HEK293 (cell line): ENCODE results near the gene TECPR2.

Experiments
- CTCF ChIA-PET: fragments of 350-600 bp; formaldehyde crosslinking; extraction: SDS; loops from one replicate; lab custom pipeline; 2021; ENCODE audit warnings: antibody characterized with exemption; lab: Yijun Ruan, JAX
- POLR2A ChIA-PET: fragments of 300-600 bp; formaldehyde crosslinking; extraction: SDS; loops from one replicate; lab custom pipeline; 2020; ENCODE audit warnings: antibody characterized with exemption, inconsistent platforms; lab: Yijun Ruan, JAX
- H3K27ac ChIP-seq: fragments of 200-500 bp; sonication (Bioruptor generic); 2 replicates; pipeline ENCODE4 v1.5.1; 2014; ENCODE audit warnings: low read depth, low read length, control low read depth, inconsistent platforms; ENCODE audit errors: extremely low read depth
- H3K36me3 ChIP-seq, 2 experiments: fragments of 200-500 bp in 1 of 2; sonication (Bioruptor generic) in 1 of 2; 1 replicate in 1 of 2; 2 replicates in 1 of 2; pipeline ENCODE4 v1.5.1; 2014 to 2017; ENCODE audit warnings: inconsistent platforms in 2 of 2, low read length in 2 of 2; ENCODE audit not compliant: control insufficient read depth in 2 of 2, insufficient read depth in 1 of 2
- H3K4me1 ChIP-seq: fragments of 200-500 bp; sonication (Bioruptor generic); 2 replicates; pipeline ENCODE4 v1.5.1; 2014; ENCODE audit warnings: mild to moderate bottlenecking, low read length, inconsistent platforms; ENCODE audit not compliant: control insufficient read depth, insufficient read depth
- H3K4me3 ChIP-seq: 2 replicates; pipeline ENCODE4 v1.5.1; 2011; ENCODE audit warnings: low read depth, mild to moderate bottlenecking, control low read depth, low read length, moderate library complexity
- H3K9me3 ChIP-seq: fragments of 200-500 bp; sonication (Bioruptor generic); 2 replicates; pipeline ENCODE4 v1.5.1; 2014; ENCODE audit warnings: low read depth, low read length, inconsistent platforms; ENCODE audit not compliant: control insufficient read depth, insufficient read depth
- ATF2 ChIP-seq: fragments of 450-650 bp; formaldehyde crosslinking; IDR thresholded peaks from 2 replicates; pipeline ENCODE4 v1.5.1; 2016; ENCODE audit warnings: missing biosample characterization, missing genetic modification characterization, low read depth
- EGR2 ChIP-seq: fragments of 450-650 bp; formaldehyde crosslinking; IDR thresholded peaks from 2 replicates; pipeline ENCODE4 v1.5.1; 2016; ENCODE audit warnings: low read depth, missing biosample characterization, missing genetic modification characterization
- FEZF1 ChIP-seq: fragments of 450-650 bp; formaldehyde crosslinking; IDR thresholded peaks from 2 replicates; pipeline ENCODE4 v1.5.1; 2016; ENCODE audit warnings: missing biosample characterization, missing genetic modification characterization
- IKZF3 ChIP-seq: fragments of 450-650 bp; IDR thresholded peaks from 2 replicates; pipeline ENCODE4 v1.5.0; 2018; ENCODE audit warnings: missing biosample characterization, mild to moderate bottlenecking, missing genetic modification characterization, moderate library complexity
- SP7 ChIP-seq: fragments of 450-650 bp; formaldehyde crosslinking; IDR thresholded peaks from 2 replicates; pipeline ENCODE4 v1.5.1; 2016; ENCODE audit warnings: missing biosample characterization, missing genetic modification characterization
- YY1 ChIP-seq: fragments of 450-650 bp; formaldehyde crosslinking; IDR thresholded peaks from 2 replicates; pipeline ENCODE4 v1.5.1; 2018; ENCODE audit warnings: missing biosample characterization, missing genetic modification characterization
- ZBTB8A ChIP-seq: fragments of 450-650 bp; formaldehyde crosslinking; IDR thresholded peaks from 2 replicates; pipeline ENCODE4 v1.5.1; 2016; ENCODE audit warnings: missing biosample characterization, missing genetic modification characterization
- ZNF121 ChIP-seq: fragments of 450-650 bp; formaldehyde crosslinking; IDR thresholded peaks from 2 replicates; pipeline ENCODE4 v1.5.1; 2016; ENCODE audit warnings: missing biosample characterization, missing genetic modification characterization
- ZNF169 ChIP-seq: fragments of 450-650 bp; formaldehyde crosslinking; IDR thresholded peaks from 2 replicates; pipeline ENCODE4 v1.5.1; 2016; ENCODE audit warnings: missing biosample characterization, missing genetic modification characterization
- ZNF23 ChIP-seq: fragments of 450-650 bp; formaldehyde crosslinking; IDR thresholded peaks from 2 replicates; pipeline ENCODE4 v1.5.1; 2016; ENCODE audit warnings: missing biosample characterization, missing genetic modification characterization, borderline replicate concordance
- ZNF266 ChIP-seq: fragments of 450-650 bp; formaldehyde crosslinking; IDR thresholded peaks from 2 replicates; pipeline ENCODE4 v1.5.1; 2016; ENCODE audit warnings: missing biosample characterization, missing genetic modification characterization, low read depth
- ZNF292 ChIP-seq: fragments of 450-650 bp; formaldehyde crosslinking; IDR thresholded peaks from 2 replicates; pipeline ENCODE4 v1.5.1; 2016; ENCODE audit warnings: low read depth, missing biosample characterization, missing genetic modification characterization, borderline replicate concordance
- ZNF324 ChIP-seq: fragments of 450-650 bp; formaldehyde crosslinking; IDR thresholded peaks from 2 replicates; pipeline ENCODE4 v1.5.1; 2016; ENCODE audit warnings: missing biosample characterization, missing genetic modification characterization
- ZNF404 ChIP-seq: fragments of 450-650 bp; formaldehyde crosslinking; IDR thresholded peaks from 2 replicates; pipeline ENCODE4 v1.5.1; 2017; ENCODE audit warnings: missing biosample characterization, missing genetic modification characterization
- ZNF513 ChIP-seq: fragments of 450-650 bp; IDR thresholded peaks from 2 replicates; pipeline ENCODE4 v1.5.1; 2018; ENCODE audit warnings: missing biosample characterization, missing genetic modification characterization
- ZNF514 ChIP-seq: fragments of 450-650 bp; formaldehyde crosslinking; IDR thresholded peaks from 2 replicates; pipeline ENCODE4 v1.5.1; 2016; ENCODE audit warnings: missing biosample characterization, missing genetic modification characterization
- ZNF544 ChIP-seq: fragments of 450-650 bp; formaldehyde crosslinking; IDR thresholded peaks from 2 replicates; pipeline ENCODE4 v1.5.0; 2017; ENCODE audit warnings: missing biosample characterization, missing genetic modification characterization
- ZNF555 ChIP-seq: fragments of 450-650 bp; formaldehyde crosslinking; conservative IDR thresholded peaks from 2 replicates; pipeline ENCODE4 v1.5.1; 2017; ENCODE audit warnings: missing biosample characterization, mild to moderate bottlenecking, missing genetic modification characterization, inconsistent platforms
- ZNF660 ChIP-seq: fragments of 450-650 bp; IDR thresholded peaks from 2 replicates; pipeline ENCODE4 v1.5.1; 2018; ENCODE audit warnings: missing biosample characterization, mild to moderate bottlenecking, missing genetic modification characterization
- ZNF677 ChIP-seq: fragments of 450-650 bp; IDR thresholded peaks from 2 replicates; pipeline ENCODE4 v1.5.0; 2018; ENCODE audit warnings: missing biosample characterization, mild to moderate bottlenecking, missing genetic modification characterization, moderate library complexity
- ZNF692 ChIP-seq: fragments of 450-650 bp; formaldehyde crosslinking; IDR thresholded peaks from 2 replicates; pipeline ENCODE4 v1.5.1; 2016; ENCODE audit warnings: missing biosample characterization, missing genetic modification characterization
- ZNF701 ChIP-seq: fragments of 450-650 bp; formaldehyde crosslinking; IDR thresholded peaks from 2 replicates; pipeline ENCODE4 v1.5.1; 2016; ENCODE audit warnings: missing biosample characterization, missing genetic modification characterization
- ZNF704 ChIP-seq: fragments of 450-650 bp; formaldehyde crosslinking; IDR thresholded peaks from 2 replicates; pipeline ENCODE4 v1.5.1; 2016; ENCODE audit warnings: missing biosample characterization, missing genetic modification characterization
- ZNF768 ChIP-seq: fragments of 450-650 bp; formaldehyde crosslinking; IDR thresholded peaks from 2 replicates; pipeline ENCODE4 v1.5.1; 2018; ENCODE audit warnings: missing biosample characterization, mild to moderate bottlenecking, missing genetic modification characterization
- ZSCAN23 ChIP-seq: fragments of 450-650 bp; formaldehyde crosslinking; IDR thresholded peaks from 2 replicates; pipeline ENCODE4 v1.5.1; 2016; ENCODE audit warnings: missing biosample characterization, missing genetic modification characterization

The TECPR2 gene

GRCh38 chr14:102491786-102492530, 129.2 kb downstream of the TECPR2 start:
- ChIA-PET POLR2A (no interaction called here), CTCF (no interaction called here)
- Histone ChIP-seq H3K4me3 (no peak overlapping the region), H3K27ac (no peak overlapping the region), H3K36me3 (peaks cover 0 to 3% of the 10 kb centered on the region in 2 experiments; a peak in 2 of 3 replicates), H3K9me3 (no peaks in the 10 kb centered on the region), H3K4me1 (no peaks in the 10 kb centered on the region)
- TF ChIP-seq ZNF660 (tag by site-specific recombination) (no peak), ZNF514 (tag by site-specific recombination) (no peak), ZNF701 (tag by site-specific recombination) (no peak), ZNF704 (tag by site-specific recombination) (no peak), ZNF292 (no peak), ZSCAN23 (tag by site-specific recombination) (no peak)

- H3K4me1 ChIP-seq, result no peaks in the 10 kb centered on the region
- TF ChIP-seq FEZF1 (tag by site-specific recombination) (no peak), EGR2 (tag by site-specific recombination) (no peak), ZNF768 (tag by site-specific recombination) (no peak), ATF2 (tag by site-specific recombination) (no peak), ZNF169 (tag by site-specific recombination) (no peak), ZNF266 (tag by site-specific recombination) (no peak), ZNF121 (tag by site-specific recombination) (no peak), IKZF3 (tag by site-specific recombination) (no peak), ZBTB8A (tag by site-specific recombination) (no peak), ZNF692 (tag by site-specific recombination) (no peak), ZNF513 (no peak), ZNF324 (tag by site-specific recombination) (no peak), ZNF544 (no peak), ZNF23 (tag by site-specific recombination) (no peak), ZNF404 (tag by site-specific recombination) (no peak), ZNF555 (tag by site-specific recombination) (no peak), YY1 (no peak), SP7 (tag by site-specific recombination) (no peak), ZNF677 (tag by site-specific recombination) (no peak)
- peaks cover 0 to 8% of the 10 kb centered on the region in 2 experiments; a peak in 2 of 3 replicates for H3K36me3 ChIP-seq
- H3K4me3 ChIP-seq, result no peak overlapping the region
- POLR2A ChIA-PET, result no interaction called here
- CTCF ChIA-PET, result no interaction called here
- no peak overlapping the region for H3K27ac ChIP-seq
- H3K9me3 ChIP-seq, result no peaks in the 10 kb centered on the region
Observed at GRCh38 chr14:102492531-102492910, 129.8 kb downstream of the TECPR2 start.
